ENCODE measurements around the gene CCDC159. TPM values are rescaled to one million over a fixed set of nuclear protein-coding genes. Genes with fewer than 3 reads are reported as not detected.

Gene CCDC159
- total and polyA plus RNA-seq, 2 of the 13 experiments (the other 11 are each of a cell fraction or from before 2014, with no cell fraction given), result 1.7 to 6.3 TPM

DNA sequence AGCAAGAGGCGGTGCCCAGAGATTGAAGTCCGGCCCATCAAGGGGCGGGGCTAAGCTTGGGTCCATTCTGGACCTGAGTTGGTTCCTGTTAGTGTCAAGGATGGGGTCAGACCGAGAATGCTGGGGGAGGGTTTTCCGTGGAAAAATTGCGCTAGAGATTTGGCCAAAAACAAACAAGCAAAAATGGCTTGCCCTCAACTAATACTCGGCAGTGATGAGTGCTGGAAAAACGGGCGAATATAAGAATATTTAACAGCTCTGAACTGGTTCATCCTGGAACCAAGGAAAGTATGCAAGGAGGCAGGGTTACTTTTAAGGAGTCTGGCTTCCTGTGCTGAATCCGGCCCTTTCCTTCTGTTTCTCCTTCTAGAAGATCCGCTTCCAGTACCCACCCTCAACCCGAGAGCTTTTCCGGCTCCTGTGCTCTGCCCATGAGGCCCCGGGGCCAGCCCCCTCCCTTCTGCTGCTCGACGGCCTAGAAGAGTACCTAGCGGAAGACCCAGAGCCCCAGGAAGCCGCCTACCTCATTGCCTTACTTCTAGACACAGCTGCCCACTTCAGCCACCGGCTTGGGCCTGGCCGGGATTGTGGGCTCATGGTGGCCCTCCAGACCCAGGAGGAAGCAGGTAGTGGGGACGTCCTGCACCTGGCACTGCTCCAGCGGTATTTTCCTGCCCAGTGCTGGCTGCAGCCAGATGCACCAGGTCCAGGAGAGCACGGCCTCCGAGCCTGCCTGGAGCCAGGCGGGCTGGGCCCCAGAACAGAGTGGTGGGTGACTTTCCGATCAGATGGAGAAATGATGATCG is 29.0 kb downstream of the CCDC159 start (continued):
- TF ChIP-seq ZNF138 (CRISPR knock-in tag; IDR thresholded peaks at IDR 0.05; ENCODE audit: low read depth), result no peak
- TF ChIP-seq, protein P1, sequence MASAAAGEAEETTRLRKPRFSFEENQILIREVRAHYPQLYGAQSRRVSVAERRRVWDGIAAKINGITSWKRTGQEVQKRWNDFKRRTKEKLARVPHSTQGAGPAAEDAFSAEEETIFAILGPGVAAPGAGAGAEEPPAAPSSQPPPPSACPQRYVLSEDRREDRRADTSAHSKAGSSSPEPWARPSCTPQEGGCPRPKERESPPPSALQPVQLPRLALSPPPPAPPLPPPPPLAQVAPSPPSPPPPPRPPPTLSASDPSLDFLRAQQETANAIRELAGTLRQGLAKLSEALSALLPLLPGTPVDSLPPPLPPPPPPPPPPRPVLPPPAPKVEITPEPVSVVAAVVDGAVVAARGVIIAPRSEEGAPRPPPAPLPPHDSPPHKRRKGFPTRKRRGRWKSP (CRISPR knock-in tag; IDR thresholded peaks at IDR 0.05), result 0 out of 2 replicates have a peak, but pooled peaks have one; percentile 23
- TF ChIP-seq ZNF335 (CRISPR knock-in tag; IDR thresholded peaks at IDR 0.05), result no peak; the same call in 1 of the 2 replicates
- no peak; the same call in none of the 2 replicates for TF ChIP-seq ZNF546 (CRISPR knock-in tag; conservative IDR thresholded peaks at IDR 0.05)
- no peak for TF ChIP-seq RBM22 (optimal IDR thresholded peaks at IDR 0.05; ENCODE audit: low read length)
- no peak for TF ChIP-seq MEIS2 (CRISPR knock-in tag; IDR thresholded peaks at IDR 0.05)
- TF ChIP-seq HMG20A (CRISPR knock-in tag; IDR thresholded peaks at IDR 0.05; ENCODE audit: borderline replicate concordance), result no peak
- no peak for TF ChIP-seq SMC3 (IDR thresholded peaks at IDR 0.05; ENCODE audit: low read length)
- TF ChIP-seq HNRNPH1 (optimal IDR thresholded peaks at IDR 0.05; ENCODE audit: low read depth, low read length), result no peak
- TF ChIP-seq ZSCAN9 (CRISPR knock-in tag; IDR thresholded peaks at IDR 0.05; ENCODE audit: borderline replicate concordance), result no peak; the same call in 1 of the 2 replicates
- TF ChIP-seq KDM1A (CRISPR knock-in tag; IDR thresholded peaks at IDR 0.05), result no peak
- no peak for TF ChIP-seq SMAD1 (CRISPR knock-in tag; IDR thresholded peaks at IDR 0.05; ENCODE audit: borderline replicate concordance, low read depth)
- no peak for TF ChIP-seq SP2 (CRISPR knock-in tag; IDR thresholded peaks at IDR 0.05)
- TF ChIP-seq, protein P2, sequence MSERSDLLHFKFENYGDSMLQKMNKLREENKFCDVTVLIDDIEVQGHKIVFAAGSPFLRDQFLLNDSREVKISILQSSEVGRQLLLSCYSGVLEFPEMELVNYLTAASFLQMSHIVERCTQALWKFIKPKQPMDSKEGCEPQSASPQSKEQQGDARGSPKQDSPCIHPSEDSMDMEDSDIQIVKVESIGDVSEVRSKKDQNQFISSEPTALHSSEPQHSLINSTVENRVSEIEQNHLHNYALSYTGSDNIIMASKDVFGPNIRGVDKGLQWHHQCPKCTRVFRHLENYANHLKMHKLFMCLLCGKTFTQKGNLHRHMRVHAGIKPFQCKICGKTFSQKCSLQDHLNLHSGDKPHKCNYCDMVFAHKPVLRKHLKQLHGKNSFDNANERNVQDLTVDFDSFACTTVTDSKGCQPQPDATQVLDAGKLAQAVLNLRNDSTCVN (CRISPR knock-in tag; IDR thresholded peaks at IDR 0.05; ENCODE audit: borderline replicate concordance), result no peak
- TF ChIP-seq ZNF549 (CRISPR knock-in tag; IDR thresholded peaks at IDR 0.05), result no peak
- TF ChIP-seq ZNF205 (CRISPR knock-in tag; IDR thresholded peaks at IDR 0.05), result no peak
- TF ChIP-seq IKZF1 (IDR thresholded peaks at IDR 0.05), result no peak
- peak; percentile 76; the same call in 1 of the 2 replicates for TF ChIP-seq ZNF598 (CRISPR knock-in tag; IDR thresholded peaks at IDR 0.05; ENCODE audit: borderline replicate concordance)
- TF ChIP-seq, protein P3, sequence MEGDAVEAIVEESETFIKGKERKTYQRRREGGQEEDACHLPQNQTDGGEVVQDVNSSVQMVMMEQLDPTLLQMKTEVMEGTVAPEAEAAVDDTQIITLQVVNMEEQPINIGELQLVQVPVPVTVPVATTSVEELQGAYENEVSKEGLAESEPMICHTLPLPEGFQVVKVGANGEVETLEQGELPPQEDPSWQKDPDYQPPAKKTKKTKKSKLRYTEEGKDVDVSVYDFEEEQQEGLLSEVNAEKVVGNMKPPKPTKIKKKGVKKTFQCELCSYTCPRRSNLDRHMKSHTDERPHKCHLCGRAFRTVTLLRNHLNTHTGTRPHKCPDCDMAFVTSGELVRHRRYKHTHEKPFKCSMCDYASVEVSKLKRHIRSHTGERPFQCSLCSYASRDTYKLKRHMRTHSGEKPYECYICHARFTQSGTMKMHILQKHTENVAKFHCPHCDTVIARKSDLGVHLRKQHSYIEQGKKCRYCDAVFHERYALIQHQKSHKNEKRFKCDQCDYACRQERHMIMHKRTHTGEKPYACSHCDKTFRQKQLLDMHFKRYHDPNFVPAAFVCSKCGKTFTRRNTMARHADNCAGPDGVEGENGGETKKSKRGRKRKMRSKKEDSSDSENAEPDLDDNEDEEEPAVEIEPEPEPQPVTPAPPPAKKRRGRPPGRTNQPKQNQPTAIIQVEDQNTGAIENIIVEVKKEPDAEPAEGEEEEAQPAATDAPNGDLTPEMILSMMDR (CRISPR knock-in tag; IDR thresholded peaks at IDR 0.05), result no peak
- TF ChIP-seq ZNF558 (CRISPR knock-in tag; IDR thresholded peaks at IDR 0.05; ENCODE audit: borderline replicate concordance), result peak; percentile 51; the same call in 1 of the 2 replicates
- TF ChIP-seq ZNF296 (CRISPR knock-in tag; conservative IDR thresholded peaks at IDR 0.05), result no peak; the same call in 1 of the 2 replicates
- peak; percentile 49; the same call in 1 of the 2 replicates for TF ChIP-seq SPEN (CRISPR knock-in tag; IDR thresholded peaks at IDR 0.05; ENCODE audit: low read depth)
- no peak for TF ChIP-seq ZNF616 (CRISPR knock-in tag; IDR thresholded peaks at IDR 0.05; ENCODE audit: low read depth)
- TF ChIP-seq, protein P4, sequence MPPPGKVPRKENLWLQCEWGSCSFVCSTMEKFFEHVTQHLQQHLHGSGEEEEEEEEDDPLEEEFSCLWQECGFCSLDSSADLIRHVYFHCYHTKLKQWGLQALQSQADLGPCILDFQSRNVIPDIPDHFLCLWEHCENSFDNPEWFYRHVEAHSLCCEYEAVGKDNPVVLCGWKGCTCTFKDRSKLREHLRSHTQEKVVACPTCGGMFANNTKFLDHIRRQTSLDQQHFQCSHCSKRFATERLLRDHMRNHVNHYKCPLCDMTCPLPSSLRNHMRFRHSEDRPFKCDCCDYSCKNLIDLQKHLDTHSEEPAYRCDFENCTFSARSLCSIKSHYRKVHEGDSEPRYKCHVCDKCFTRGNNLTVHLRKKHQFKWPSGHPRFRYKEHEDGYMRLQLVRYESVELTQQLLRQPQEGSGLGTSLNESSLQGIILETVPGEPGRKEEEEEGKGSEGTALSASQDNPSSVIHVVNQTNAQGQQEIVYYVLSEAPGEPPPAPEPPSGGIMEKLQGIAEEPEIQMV (CRISPR knock-in tag; IDR thresholded peaks at IDR 0.05; ENCODE audit: low read depth), result peak; percentile 80
- TF ChIP-seq, protein P5, sequence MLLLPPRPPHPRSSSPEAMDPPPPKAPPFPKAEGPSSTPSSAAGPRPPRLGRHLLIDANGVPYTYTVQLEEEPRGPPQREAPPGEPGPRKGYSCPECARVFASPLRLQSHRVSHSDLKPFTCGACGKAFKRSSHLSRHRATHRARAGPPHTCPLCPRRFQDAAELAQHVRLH (CRISPR knock-in tag; IDR thresholded peaks at IDR 0.05; ENCODE audit: borderline replicate concordance, low read depth), result no peak
